GM21360 (cell line): ENCODE data around the gene CREB3L2.
"Not testable (repeated sequence)": the region's sequence is repeated elsewhere in the genome, so short reads cannot be mapped to it uniquely, and the experiment has no call there.

Experiments used
- ATAC-seq: cut with Tn5 transposase; IDR thresholded peaks from one replicate; pipeline ENCODE4 v1.9.1; 2021; ENCODE audit warnings: mild to moderate bottlenecking, moderate library complexity; ENCODE audit not compliant: unreplicated experiment

The CREB3L2 gene

DNA sequence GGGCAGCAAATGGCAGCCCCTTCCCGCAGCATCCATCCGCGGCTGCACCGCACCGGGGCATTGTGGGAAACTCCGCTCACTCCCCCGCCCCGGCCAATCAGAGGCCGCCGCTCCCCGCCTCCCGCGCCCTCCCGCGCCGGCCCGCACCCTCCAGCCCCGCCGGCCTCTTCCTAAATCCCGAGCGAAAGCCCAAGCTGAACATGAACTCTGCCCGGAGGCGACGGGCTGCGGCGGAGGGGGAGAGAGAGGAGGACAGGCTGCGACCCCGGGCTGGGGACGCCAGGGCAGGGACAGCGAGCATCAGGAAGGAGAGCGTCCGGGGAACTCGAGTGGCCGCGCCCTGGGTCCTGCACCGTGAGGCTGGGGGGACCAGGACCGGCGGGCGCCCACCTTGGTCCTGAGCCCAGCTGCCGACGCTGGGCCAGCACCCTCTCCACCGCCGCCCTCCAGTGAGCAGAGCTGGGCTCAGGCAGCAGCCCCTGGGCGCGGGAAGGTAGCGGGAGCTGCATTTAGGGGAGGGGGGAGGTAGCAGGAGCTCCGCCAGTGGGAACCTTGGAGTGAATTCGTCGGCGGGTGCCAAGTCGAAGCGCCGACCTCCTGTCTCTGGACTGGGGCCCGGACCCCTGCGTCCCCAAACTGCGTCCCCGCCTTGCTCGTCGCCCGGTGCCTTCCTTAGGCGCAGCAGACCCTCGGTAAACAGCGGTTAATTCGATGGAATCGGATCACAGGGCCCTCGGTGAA is 154.9 kb downstream of the CREB3L2 start, which contains the start of gene DGKI:
TSS of gene DGKI (minus strand) at position 148 of the 741 bp plus-strand sequence.
- peak; percentile 38 for ATAC-seq

- ATAC-seq, result peak; percentile 46
Measured at GRCh38 chr7:137846549-137846826, 155.4 kb downstream of the CREB3L2 start.

DNA sequence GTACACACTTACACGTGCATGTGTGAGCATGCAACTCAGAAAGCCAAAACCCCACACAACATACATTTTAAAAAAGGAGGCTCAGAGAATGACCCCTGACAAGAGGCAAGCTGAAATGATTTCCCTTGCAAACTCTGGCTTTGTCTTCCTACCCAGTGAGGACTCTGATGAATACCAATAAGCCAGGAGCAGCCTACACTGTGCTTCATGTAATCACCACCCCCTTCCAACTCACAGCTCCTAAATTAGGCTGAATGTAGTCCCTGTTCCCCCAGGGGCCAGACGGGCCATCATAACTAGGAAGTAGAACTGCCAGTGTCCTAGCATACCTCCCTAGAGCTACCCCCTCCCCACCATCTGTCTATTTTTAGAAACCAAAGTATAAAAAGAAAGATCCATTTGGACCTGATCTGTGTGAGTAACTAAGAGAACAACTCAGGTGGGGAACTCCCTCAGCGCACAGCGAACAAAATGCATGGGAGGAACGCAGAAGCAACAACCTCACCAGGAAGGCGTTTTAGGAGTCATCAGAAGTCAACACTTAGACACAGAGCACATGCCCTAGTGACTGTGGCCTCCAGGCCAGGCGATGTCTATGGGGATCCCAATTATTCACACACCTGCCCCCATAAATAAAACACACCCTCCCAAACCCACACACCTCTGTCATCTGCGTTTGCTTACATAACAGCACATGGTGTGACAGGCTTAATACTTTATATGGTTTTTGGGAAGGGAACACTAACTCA is 157.0 kb downstream of the CREB3L2 start:
- no peak for ATAC-seq

DNA sequence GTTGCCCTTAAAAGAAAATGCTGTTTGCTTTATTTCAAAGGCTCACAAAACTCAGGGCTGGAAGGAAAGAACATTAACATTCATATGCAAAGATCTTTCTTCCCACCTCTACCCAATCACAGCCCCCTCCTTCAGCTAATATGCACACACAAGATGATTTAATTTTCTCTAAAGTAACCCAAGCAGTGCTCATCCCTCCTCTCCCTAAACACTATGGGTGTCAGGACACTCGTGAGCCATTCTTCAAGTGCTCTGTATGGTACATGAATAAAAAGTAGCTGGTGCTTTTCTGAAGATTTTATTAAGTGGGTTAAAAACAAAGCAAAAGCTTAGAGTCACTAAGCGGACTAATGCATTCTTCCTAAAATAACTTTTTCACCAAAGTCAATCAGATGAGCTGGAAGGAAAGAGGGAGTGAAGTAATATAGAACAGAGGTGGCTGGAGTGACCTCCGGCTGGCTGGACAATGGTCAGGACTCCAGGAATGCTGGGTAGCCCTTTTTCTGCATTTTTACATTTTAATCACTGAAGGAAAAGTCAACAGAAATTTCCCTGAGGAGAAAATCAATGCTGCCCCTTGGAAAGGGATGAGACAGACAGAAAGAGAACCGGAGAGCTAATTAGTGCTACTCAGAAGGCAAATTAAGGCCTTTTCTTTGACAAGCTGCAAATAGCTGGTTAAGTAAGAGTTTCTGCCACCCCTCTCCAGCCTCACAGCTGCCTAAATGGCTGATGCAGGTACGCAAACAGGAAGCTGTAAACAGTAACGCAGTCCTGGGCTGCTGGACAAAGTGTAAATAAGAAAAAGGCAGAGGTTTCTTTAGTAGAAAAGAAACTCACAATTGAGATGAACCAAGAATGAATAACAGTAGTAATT is 161.7 kb downstream of the CREB3L2 start:
- ATAC-seq, result no peak

GRCh38 chr7:137838706-137839315 is 163.1 kb downstream of the CREB3L2 start:
- ATAC-seq, result no peak

DNA sequence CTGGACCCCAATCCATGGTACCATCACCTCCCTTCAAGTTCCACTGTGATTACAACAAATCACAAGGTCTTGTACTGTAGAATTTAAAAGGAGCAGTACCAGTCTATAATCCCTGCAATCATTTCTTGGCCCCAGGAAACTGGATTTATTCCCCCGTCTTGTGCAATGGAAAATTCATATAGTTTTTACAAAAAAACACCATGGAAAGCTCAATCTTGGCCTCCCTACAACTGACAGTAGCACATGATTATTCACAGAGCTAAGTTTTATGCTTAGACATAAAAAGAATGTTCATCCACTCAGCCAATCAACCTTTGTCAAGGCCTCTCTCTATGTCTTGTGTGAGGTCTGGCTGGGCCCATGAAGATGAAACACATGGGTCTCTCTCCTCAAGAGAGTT is 165.3 kb downstream of the CREB3L2 start:
- ATAC-seq, result no peak

DNA sequence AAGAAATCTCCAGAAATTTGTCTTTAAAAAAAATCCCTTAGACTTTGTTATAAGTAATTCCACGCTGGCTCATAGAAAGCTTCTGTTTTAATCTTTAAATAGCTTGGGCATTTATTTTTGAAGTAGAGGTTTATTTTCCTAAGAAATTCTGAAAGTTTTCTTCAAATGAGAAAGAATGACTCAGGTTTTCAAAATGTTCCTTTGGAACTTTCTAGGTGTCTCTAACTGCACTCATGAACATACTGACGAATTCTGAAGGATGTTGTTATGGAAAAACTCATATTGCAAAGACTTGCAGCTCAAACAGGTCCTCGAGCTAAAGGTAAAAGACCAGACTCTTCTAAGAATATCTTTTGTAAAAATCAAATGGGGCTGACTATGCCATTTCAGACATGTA is 165.8 kb downstream of the CREB3L2 start:
- ATAC-seq, result no peak

DNA sequence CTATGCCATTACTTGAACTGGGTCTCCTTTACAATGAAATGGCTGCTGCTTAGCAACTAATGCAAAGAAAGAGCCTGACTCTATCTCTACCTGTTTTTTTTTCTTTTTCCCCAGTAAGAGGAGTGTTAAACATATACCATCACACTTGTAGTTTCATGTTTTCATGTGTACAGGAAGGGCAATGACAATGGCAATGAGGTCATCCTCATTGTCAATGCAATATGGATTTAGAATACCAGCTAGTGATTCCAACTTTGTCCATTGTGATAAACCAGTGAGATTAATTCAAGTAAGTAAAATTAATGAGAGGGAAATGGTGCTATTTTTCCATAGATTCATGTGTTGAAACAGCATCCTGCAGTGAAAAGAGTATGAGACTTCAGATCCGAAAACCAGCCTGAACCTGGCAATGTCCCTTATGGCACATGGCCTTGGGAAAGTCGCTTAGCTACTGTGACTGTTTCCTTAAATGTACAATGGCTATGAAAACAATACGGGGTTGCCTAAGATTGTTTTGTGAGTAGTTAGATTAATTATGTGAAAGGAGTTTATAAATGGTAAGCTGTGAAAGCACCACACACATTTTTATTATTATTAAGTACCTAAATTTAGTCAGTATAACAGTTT is 166.3 kb downstream of the CREB3L2 start:
- no peak for ATAC-seq

DNA sequence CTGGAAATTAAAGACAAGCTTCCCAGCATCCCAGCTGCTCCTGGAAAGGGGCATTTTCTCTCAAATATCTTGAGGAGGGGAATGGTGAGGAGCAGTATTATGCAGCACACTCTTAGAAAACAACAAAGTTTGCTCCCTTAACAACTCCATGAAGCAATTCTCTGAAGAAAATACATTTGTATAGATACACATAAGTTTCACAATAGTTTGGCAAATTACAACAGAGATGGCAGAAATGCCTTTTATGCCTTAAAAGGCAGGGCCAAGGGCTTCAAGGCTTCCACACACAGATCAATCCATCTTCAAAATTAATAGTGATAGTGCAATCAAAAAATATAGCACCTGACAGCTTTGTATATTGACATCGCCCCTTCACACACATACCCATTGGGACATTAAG is 167.3 kb downstream of the CREB3L2 start:
- no peak for ATAC-seq

DNA sequence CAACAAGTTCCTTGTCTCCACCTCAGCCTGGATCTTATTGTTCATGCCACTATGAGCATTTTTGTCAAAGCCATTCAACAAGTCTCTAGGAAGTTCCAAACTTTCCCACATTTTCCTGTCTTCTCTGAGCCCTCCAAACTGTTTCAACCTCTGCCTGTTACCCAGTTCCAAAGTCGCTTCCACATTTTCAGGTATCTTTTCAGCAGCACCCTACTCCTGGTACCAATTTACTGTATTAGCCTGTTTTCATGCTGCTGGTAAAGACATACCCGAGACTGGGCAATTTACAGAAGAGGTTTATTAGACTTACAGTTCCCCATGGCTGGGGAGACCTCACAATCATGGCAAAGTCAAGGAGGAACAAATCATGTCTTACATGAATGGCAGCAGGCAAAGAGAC is 168.9 kb downstream of the CREB3L2 start:
- not testable (repeated sequence) for ATAC-seq

DNA sequence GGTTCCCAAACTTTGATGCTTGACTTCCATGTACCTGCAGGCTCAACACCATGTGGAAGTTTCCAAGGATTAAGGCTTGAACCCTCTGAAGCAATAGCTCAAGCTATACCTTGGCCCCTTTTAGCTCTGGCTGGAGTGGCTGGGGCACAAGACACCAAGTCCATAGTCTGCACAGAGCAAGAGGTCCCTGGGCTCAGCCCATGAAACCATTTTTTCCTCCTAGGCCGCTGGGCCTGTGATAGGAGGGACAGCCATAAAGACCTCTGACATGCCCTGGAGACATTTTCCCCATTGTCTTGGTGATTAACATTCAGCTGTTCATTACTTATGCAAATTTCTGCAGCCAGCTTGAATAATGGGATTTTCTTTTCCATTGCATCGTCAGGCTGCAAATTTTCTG is 169.5 kb downstream of the CREB3L2 start:
- no peak for ATAC-seq

- ATAC-seq, result not testable (repeated sequence)
Measured at GRCh38 chr7:137831555-137831954, 170.3 kb downstream of the CREB3L2 start.

DNA sequence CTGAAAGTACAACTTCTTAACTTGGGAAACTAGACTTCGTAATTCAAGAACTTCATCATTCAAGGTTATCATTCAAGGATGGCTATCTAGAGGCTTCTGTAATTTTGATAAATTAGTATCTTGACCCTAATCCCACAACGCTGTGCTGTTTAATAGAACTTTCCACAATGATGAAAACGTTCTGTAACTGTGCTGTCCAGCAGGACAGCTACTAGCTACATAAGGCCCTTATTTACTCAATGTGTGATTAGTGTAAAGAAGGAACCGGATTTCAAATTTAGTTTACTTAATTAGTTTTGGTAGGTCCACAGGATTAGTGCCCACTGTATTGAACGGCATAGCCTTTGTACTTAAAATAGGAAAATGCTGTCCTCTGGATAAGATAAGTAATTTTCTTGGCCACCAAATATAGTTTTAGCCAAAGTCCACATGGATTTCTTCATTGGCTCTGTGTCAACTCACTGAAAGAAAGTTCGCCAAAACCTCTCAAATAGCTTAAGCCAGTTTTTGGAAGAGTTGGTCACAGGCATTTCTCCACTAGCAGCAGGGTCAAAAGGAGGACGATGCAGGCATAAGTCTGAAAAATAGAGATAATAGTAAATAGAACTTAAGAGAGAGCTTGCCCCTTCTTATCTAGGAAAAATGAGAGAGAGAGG is 172.4 kb downstream of the CREB3L2 start:
- no peak for ATAC-seq

- ATAC-seq, result no peak
Measured at GRCh38 chr7:137828456-137828855, 173.4 kb downstream of the CREB3L2 start.

DNA sequence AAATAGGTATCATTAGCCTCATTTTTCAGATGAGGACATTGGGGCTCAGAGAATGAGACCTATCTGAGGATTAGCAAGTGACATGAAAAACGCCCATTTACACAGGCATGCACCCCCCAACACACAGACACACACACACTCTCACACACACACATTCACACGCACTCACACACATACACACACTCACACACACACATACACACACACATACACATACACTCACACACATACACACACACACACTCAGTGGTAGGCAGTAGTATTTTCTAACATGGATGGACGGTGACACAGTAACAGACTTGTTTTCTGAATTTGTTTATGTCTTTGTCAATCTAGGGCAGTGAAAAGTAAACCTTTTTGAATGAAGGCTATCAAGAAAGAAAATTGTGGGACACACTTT is 176.4 kb downstream of the CREB3L2 start:
- no peak for ATAC-seq
